Stimulated activated CD4-positive, alpha-beta T cell treated with anti-CD3 and anti-CD28 coated beads, Interleukin-12 subunit alpha, Interleukin-12 subunit beta, amount 100 ng/mL, for 24 hours (primary cell): ENCODE results near the gene FNDC7.
"Not testable (repeated sequence)": the region's sequence is repeated elsewhere in the genome, so short reads cannot be mapped to it uniquely, and the experiment has no call there.

Source experiments
- DNase-seq, 2 experiments: peaks; one replicate each; pipeline ENCODE4 v3.0.0-alpha.2; 2020; ENCODE audit warnings: low read depth in 2 of 2

Gene FNDC7

GRCh38 chr1:108712606-108713150 lies at the start of gene FNDC7:
Gene FNDC7, plus strand, starts transcription at chr1:108712908. Its CDS starts 26 bp downstream, at chr1:108712934.
- DNase-seq, result no peak

- no peak for DNase-seq
Observed at GRCh38 chr1:108663074-108663473, 49.6 kb upstream of the FNDC7 start.

GRCh38 chr1:108664481-108664880 lies 48.2 kb upstream of the FNDC7 start:
- no peak for DNase-seq

- no peak for DNase-seq
Observed at GRCh38 chr1:108665067-108665466, 47.6 kb upstream of the FNDC7 start.

GRCh38 chr1:108665771-108666170 lies 46.9 kb upstream of the FNDC7 start:
- no peak for DNase-seq

- DNase-seq, result not testable (repeated sequence)
Observed at GRCh38 chr1:108667422-108667821, 45.3 kb upstream of the FNDC7 start.

- DNase-seq, result no peak
Observed at GRCh38 chr1:108668777-108669176, 43.9 kb upstream of the FNDC7 start.

GRCh38 chr1:108669679-108670078 lies 43.0 kb upstream of the FNDC7 start:
- no peak for DNase-seq

GRCh38 chr1:108670131-108670773 lies 42.5 kb upstream of the FNDC7 start:
- DNase-seq, result no peak

GRCh38 chr1:108671143-108671542 lies 41.6 kb upstream of the FNDC7 start:
- DNase-seq, result no peak

GRCh38 chr1:108678706-108679105 lies 34.0 kb upstream of the FNDC7 start:
- DNase-seq, result no peak

GRCh38 chr1:108679586-108680213 lies 33.0 kb upstream of the FNDC7 start:
- no peak for DNase-seq

GRCh38 chr1:108681701-108682100 lies 31.0 kb upstream of the FNDC7 start:
- not testable (repeated sequence) for DNase-seq

GRCh38 chr1:108685529-108685928 lies 27.2 kb upstream of the FNDC7 start:
- no peak for DNase-seq

GRCh38 chr1:108686614-108687313 lies 25.9 kb upstream of the FNDC7 start:
- DNase-seq, result no peak

- DNase-seq, result no peak
Observed at GRCh38 chr1:108691128-108691941, 21.4 kb upstream of the FNDC7 start.

GRCh38 chr1:108691942-108692723 lies 20.6 kb upstream of the FNDC7 start, which contains the start of gene PRPF38B:
Gene PRPF38B, plus strand, starts transcription at chr1:108692310. Its CDS starts 282 bp downstream, at chr1:108692592.
- peak; percentile 85 to 89 for DNase-seq

- DNase-seq, result peak; percentile 38 to 49
Observed at GRCh38 chr1:108692724-108693655, 19.7 kb upstream of the FNDC7 start.

- no peak for DNase-seq
Observed at GRCh38 chr1:108695535-108695934, 17.2 kb upstream of the FNDC7 start.
